CD14-positive monocyte (primary cell): ENCODE results near the gene HIF1A. TPM values are rescaled to one million over a fixed set of nuclear protein-coding genes. Genes with fewer than 3 reads are reported as not detected.

Experiments used
- DNase-seq, 3 donors: peaks; one replicate each; pipeline ENCODE4 v3.0.0-alpha.2; 2011 to 2022
- H2AFZ ChIP-seq: 2 replicates; pipeline ENCODE4 v1.6.0; 2012; ENCODE audit warnings: mild to moderate bottlenecking, low read depth, low read length, inconsistent platforms; ENCODE audit not compliant: insufficient read depth, poor library complexity, severe bottlenecking
- H3K27ac ChIP-seq, 2 donors: 1 replicate in 1 of 2; 2 replicates in 1 of 2; pipeline ENCODE4 v1.5.1; 2012 to 2013; ENCODE audit warnings: low read length in 2 of 2, control low read depth in 1 of 2, inconsistent platforms in 1 of 2, low read depth in 1 of 2, mild to moderate bottlenecking in 1 of 2
- H3K27me3 ChIP-seq, 2 donors: one replicate each; pipeline versions ENCODE4 v1.6.0 to v1.6.1; 2011 to 2013; ENCODE audit warnings: low read length in 2 of 2; ENCODE audit not compliant: control insufficient read depth in 2 of 2, insufficient read depth in 2 of 2
- H3K36me3 ChIP-seq, 2 donors: replicated peaks in 1 of 2; 1 replicate in 1 of 2; 2 replicates in 1 of 2; pipeline versions ENCODE4 v1.5.1 to v1.6.1; 2012 to 2013; ENCODE audit warnings: low read length in 2 of 2, control low read depth in 1 of 2, inconsistent platforms in 1 of 2, mild to moderate bottlenecking in 1 of 2; ENCODE audit not compliant: insufficient read depth in 2 of 2, control insufficient read depth in 1 of 2
- H3K4me1 ChIP-seq, 2 donors: 1 replicate in 1 of 2; 2 replicates in 1 of 2; pipeline versions ENCODE4 v1.5.1 to v1.6.1; 2012 to 2013; ENCODE audit warnings: low read length in 2 of 2, control low read depth in 1 of 2, inconsistent platforms in 1 of 2, mild to moderate bottlenecking in 1 of 2, moderate library complexity in 1 of 2; ENCODE audit not compliant: insufficient read depth in 2 of 2, control insufficient read depth in 1 of 2
- H3K4me2 ChIP-seq: replicated peaks from 2 replicates; pipeline ENCODE3; 2012; ENCODE audit warnings: low read length, moderate library complexity, mild to moderate bottlenecking; ENCODE audit not compliant: poor library complexity, severe bottlenecking; ENCODE audit errors: extremely low read depth
- H3K4me3 ChIP-seq, 3 experiments: fragments of 200-600 bp in 1 of 3; sonication (generic) in 1 of 3; replicated peaks in 1 of 3; 1 replicate in 2 of 3; 2 replicates in 1 of 3; pipeline ENCODE4 v1.5.1; 2011 to 2013; ENCODE audit warnings: low read length in 3 of 3, mild to moderate bottlenecking in 3 of 3, control low read depth in 2 of 3, low read depth in 2 of 3, inconsistent platforms in 1 of 3, moderate library complexity in 1 of 3
- H3K79me2 ChIP-seq: 2 replicates; pipeline ENCODE4 v1.6.0; 2012; ENCODE audit warnings: mild to moderate bottlenecking, control low read depth, inconsistent platforms, low read length, moderate library complexity; ENCODE audit not compliant: insufficient read depth
- H3K9ac ChIP-seq: 2 replicates; pipeline ENCODE4 v1.6.0; 2017; ENCODE audit warnings: low read length, mild to moderate bottlenecking; ENCODE audit not compliant: insufficient read depth, poor library complexity, severe bottlenecking
- H3K9me3 ChIP-seq, 2 donors: replicated peaks in 1 of 2; 1 replicate in 1 of 2; 2 replicates in 1 of 2; pipeline versions ENCODE4 v1.5.1 to v1.6.1; 2012 to 2013; ENCODE audit warnings: low read length in 2 of 2, control low read depth in 1 of 2; ENCODE audit not compliant: control insufficient read depth in 1 of 2, insufficient read depth in 1 of 2
- H4K20me1 ChIP-seq: 2 replicates; pipeline ENCODE4 v1.6.0; 2012; ENCODE audit warnings: mild to moderate bottlenecking, low read length, control low read depth, moderate library complexity; ENCODE audit not compliant: insufficient read depth
- H3K27ac Mint-ChIP-seq, 7 donors: one replicate each; pipeline ENCODE4 v1.8.0; 2020; ENCODE audit warnings: mild to moderate bottlenecking in 7 of 7, mixed read lengths in 7 of 7, moderate library complexity in 6 of 7, inconsistent platforms in 2 of 7
- H3K27me3 Mint-ChIP-seq, 3 donors: one replicate each; pipeline ENCODE4 v1.8.0; 2021 to 2022; ENCODE audit warnings: low read depth in 3 of 3, mild to moderate bottlenecking in 3 of 3, mixed read lengths in 3 of 3, moderate library complexity in 3 of 3, inconsistent platforms in 1 of 3
- H3K36me3 Mint-ChIP-seq, 2 donors: one replicate each; pipeline ENCODE4 v1.8.0; 2020; ENCODE audit warnings: mixed read lengths in 2 of 2, inconsistent platforms in 1 of 2, mild to moderate bottlenecking in 1 of 2
- H3K4me1 Mint-ChIP-seq: one replicate; pipeline ENCODE4 v1.8.0; 2020; ENCODE audit warnings: mild to moderate bottlenecking, mixed read lengths
- H3K4me3 Mint-ChIP-seq, 2 donors: one replicate each; pipeline ENCODE4 v1.8.0; 2020; ENCODE audit warnings: mild to moderate bottlenecking in 2 of 2, mixed read lengths in 2 of 2, moderate library complexity in 1 of 2
- H3K9me3 Mint-ChIP-seq, 7 donors: one replicate each; pipeline ENCODE4 v1.8.0; 2020 to 2022; ENCODE audit warnings: mixed read lengths in 7 of 7, mild to moderate bottlenecking in 6 of 7, moderate library complexity in 6 of 7, inconsistent platforms in 2 of 7
- WGBS: methylation state at CpG from one replicate; pipeline ENCODE4 v1.1.5; 2013; ENCODE audit warnings: missing lambda C conversion rate; ENCODE audit not compliant: insufficient coverage; 5-methylcytosine and 5-hydroxymethylcytosine counted together
- intact Hi-C, 2 donors: fragments of 100-400 bp; cut with micrococcal nuclease; formaldehyde crosslinking; loops; one replicate each; pipeline versions ENCODE4 v1.15.0 to v1.15.1; 2023
- polyA plus RNA-seq, 3 donors: library from polyadenylated mRNA; depleted of rRNA in 1 of 3; unstranded in 2 of 3; stranded (reverse) in 1 of 3; fragments of 300-500 nt in 2 of 3; fragments of >200 nt in 1 of 3; fragmentation: Illumina TruSeq in 2 of 3; gene quantifications; 1 replicate in 2 of 3; 2 replicates in 1 of 3; pipeline ENCODE4 v1.2.3, GENCODE V29; 2012 to 2021
- TF ChIP-seq, protein P1 (sequence below): fragments of 200-600 bp; IDR thresholded peaks from one replicate; pipeline ENCODE4 v1.8.0; 2022; ENCODE audit warnings: antibody characterized with exemption, mild to moderate bottlenecking

The HIF1A gene
- polyA plus RNA-seq, 3 donors, result 79.0 to 137 (median 137) TPM

DNA sequence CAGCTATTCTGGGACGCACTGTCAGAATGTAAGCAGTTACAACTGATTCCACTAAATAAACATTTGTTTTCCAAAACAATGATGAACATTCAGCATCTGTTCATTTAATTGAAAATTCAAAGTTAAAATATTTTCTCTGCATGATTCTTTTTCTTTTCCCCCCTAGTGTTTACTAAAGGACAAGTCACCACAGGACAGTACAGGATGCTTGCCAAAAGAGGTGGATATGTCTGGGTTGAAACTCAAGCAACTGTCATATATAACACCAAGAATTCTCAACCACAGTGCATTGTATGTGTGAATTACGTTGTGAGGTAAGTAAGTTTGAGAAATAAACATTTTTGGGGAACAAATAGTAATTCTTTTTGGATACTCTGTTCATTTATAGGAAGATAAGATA lies 38.7 kb downstream of the HIF1A start:
- H3K9me3 Mint-ChIP-seq, result peaks cover 0 to 4% (median 0%) of the 10 kb centered on the region in 7 donors
- TF ChIP-seq, protein P1, sequence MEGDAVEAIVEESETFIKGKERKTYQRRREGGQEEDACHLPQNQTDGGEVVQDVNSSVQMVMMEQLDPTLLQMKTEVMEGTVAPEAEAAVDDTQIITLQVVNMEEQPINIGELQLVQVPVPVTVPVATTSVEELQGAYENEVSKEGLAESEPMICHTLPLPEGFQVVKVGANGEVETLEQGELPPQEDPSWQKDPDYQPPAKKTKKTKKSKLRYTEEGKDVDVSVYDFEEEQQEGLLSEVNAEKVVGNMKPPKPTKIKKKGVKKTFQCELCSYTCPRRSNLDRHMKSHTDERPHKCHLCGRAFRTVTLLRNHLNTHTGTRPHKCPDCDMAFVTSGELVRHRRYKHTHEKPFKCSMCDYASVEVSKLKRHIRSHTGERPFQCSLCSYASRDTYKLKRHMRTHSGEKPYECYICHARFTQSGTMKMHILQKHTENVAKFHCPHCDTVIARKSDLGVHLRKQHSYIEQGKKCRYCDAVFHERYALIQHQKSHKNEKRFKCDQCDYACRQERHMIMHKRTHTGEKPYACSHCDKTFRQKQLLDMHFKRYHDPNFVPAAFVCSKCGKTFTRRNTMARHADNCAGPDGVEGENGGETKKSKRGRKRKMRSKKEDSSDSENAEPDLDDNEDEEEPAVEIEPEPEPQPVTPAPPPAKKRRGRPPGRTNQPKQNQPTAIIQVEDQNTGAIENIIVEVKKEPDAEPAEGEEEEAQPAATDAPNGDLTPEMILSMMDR, result no peak
- no peak overlapping the region for H3K4me3 Mint-ChIP-seq
- H3K27ac Mint-ChIP-seq, result no peak overlapping the region
- Histone ChIP-seq H3K36me3 (peaks cover 85 to 99% of the 10 kb centered on the region in 2 donors), H3K4me2 (no peak overlapping the region), H4K20me1 (peaks cover 87% of the 10 kb centered on the region), H3K4me1 (peaks cover 0 to 8% of the 10 kb centered on the region in 2 donors), H3K9ac (no peak overlapping the region), H3K4me3 (no peak overlapping the region), H3K79me2 (peaks cover 15% of the 10 kb centered on the region), H3K9me3 (no peaks in the 10 kb centered on the region), H2AFZ (no peak overlapping the region), H3K27me3 (no peaks in the 10 kb centered on the region), H3K27ac (no peak overlapping the region)
- intact Hi-C loops, result no loop called here
- no CpG with 5 or more reads among the region's 2 CpGs for WGBS
- H3K36me3 Mint-ChIP-seq, result peaks cover 91 to 95% of the 10 kb centered on the region in 2 donors
- DNase-seq, result no peak
- peaks cover 0 to 2% (median 0%) of the 10 kb centered on the region in 3 donors for H3K27me3 Mint-ChIP-seq
- peaks cover 4% of the 10 kb centered on the region for H3K4me1 Mint-ChIP-seq

DNA sequence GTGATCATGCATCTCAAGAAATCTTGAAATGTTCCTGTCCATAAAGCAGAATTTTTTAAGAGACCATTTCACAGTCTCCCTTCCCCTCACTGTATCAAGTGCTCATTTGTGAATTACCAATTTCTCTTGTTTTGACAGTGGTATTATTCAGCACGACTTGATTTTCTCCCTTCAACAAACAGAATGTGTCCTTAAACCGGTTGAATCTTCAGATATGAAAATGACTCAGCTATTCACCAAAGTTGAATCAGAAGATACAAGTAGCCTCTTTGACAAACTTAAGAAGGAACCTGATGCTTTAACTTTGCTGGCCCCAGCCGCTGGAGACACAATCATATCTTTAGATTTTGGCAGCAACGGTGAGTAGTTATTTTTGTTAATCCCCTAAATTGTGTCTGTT lies 41.4 kb downstream of the HIF1A start:
- no peak overlapping the region for H3K27ac ChIP-seq
- H3K27me3 ChIP-seq, result no peaks in the 10 kb centered on the region
- H2AFZ ChIP-seq, result no peak overlapping the region
- peaks cover 0 to 8% of the 10 kb centered on the region in 2 donors for H3K4me1 ChIP-seq
- WGBS, result 86% methylated on average over 1 of the region's 4 CpGs
- peaks cover 88 to 99% of the 10 kb centered on the region in 2 donors for H3K36me3 ChIP-seq
- H4K20me1 ChIP-seq, result peaks cover 73% of the 10 kb centered on the region
- no peak overlapping the region for H3K4me2 ChIP-seq
- H3K4me3 ChIP-seq, result no peak overlapping the region
- Mint-ChIP-seq H3K36me3 (peaks cover 84 to 96% of the 10 kb centered on the region in 2 donors), H3K9me3 (peaks cover 0 to 4% (median 0%) of the 10 kb centered on the region in 7 donors), H3K27ac (peak overlapping the region in 3 of 7 donors; percentile 2 to 48 (median 36)), H3K4me1 (peaks cover 4% of the 10 kb centered on the region), H3K4me3 (no peak overlapping the region), H3K27me3 (peaks cover 0 to 2% (median 0%) of the 10 kb centered on the region in 3 donors)
- TF ChIP-seq, protein P1, result no peak
- no peak overlapping the region for H3K9ac ChIP-seq
- no peak for DNase-seq
- no peaks in the 10 kb centered on the region for H3K9me3 ChIP-seq
- peaks cover 15% of the 10 kb centered on the region for H3K79me2 ChIP-seq
- intact Hi-C loops, result no loop called here
